ENCODE measurements around the gene ADORA1.

GRCh38 chr1:203170625-203171330 is 43.3 kb downstream of the ADORA1 start:
- TF ChIP-seq CTCF (IDR thresholded peaks at IDR 0.05) (no peak), POLR2A (IDR thresholded peaks at IDR 0.05) (no peak), POLR2AphosphoS5 (IDR thresholded peaks at IDR 0.05) (no peak)

Measured in prostate gland (tissue), 2 donors.